GF-D8 (cell line): ENCODE data around the gene IPMK.
A peak's percentile ranks its signal among the peaks of the same experiment; 100 is the strongest.

Experiments used
- DNase-seq: peaks from one replicate; lab custom pipeline; 2025; lab: John Stamatoyannopoulos, UW

The IPMK gene

GRCh38 chr10:58267713-58268453 is at the start of gene IPMK:
Gene IPMK (minus strand): TSS chr10:58267894. CDS start chr10:58267611, 283 bp downstream.
- peak; percentile 85 for DNase-seq

- DNase-seq: no peak
These were observed 49.2 kb upstream of the IPMK start for GRCh38 chr10:58316874-58317273.

GRCh38 chr10:58311026-58311425 is 43.3 kb upstream of the IPMK start:
- DNase-seq: no peak

- DNase-seq: no peak
These were observed 40.0 kb upstream of the IPMK start for GRCh38 chr10:58307676-58308075.

- DNase-seq: no peak
These were observed 38.1 kb upstream of the IPMK start for GRCh38 chr10:58305821-58306220.

GRCh38 chr10:58304099-58304633 is 36.5 kb upstream of the IPMK start:
- DNase-seq: no peak

GRCh38 chr10:58302254-58302653 is 34.6 kb upstream of the IPMK start:
- DNase-seq: no peak

GRCh38 chr10:58300676-58301075 is 33.0 kb upstream of the IPMK start:
- DNase-seq: no peak

- peak; percentile 58 for DNase-seq
These were observed 31.9 kb upstream of the IPMK start for GRCh38 chr10:58299580-58299979.

- DNase-seq: no peak
These were observed 26.3 kb upstream of the IPMK start for GRCh38 chr10:58293989-58294388.

GRCh38 chr10:58291538-58292174 is 24.0 kb upstream of the IPMK start:
- DNase-seq: peak; percentile 51

- DNase-seq: peak; percentile 96
These were observed 14.9 kb upstream of the IPMK start for GRCh38 chr10:58282615-58283014.

GRCh38 chr10:58281092-58281752 is 13.5 kb upstream of the IPMK start:
- DNase-seq: no peak

- no peak for DNase-seq
These were observed 12.8 kb upstream of the IPMK start for GRCh38 chr10:58280477-58280876.

GRCh38 chr10:58278962-58279307 is 11.2 kb upstream of the IPMK start:
- DNase-seq: no peak

GRCh38 chr10:58278274-58278961 is 10.7 kb upstream of the IPMK start:
- DNase-seq: peak; percentile 36

- no peak for DNase-seq
These were observed 8.2 kb upstream of the IPMK start for GRCh38 chr10:58275908-58276307.

- DNase-seq: no peak
These were observed 7.6 kb upstream of the IPMK start for GRCh38 chr10:58275261-58275660.

- no peak for DNase-seq
These were observed 2.1 kb upstream of the IPMK start for GRCh38 chr10:58269782-58270290.

GRCh38 chr10:58268946-58269781 is 1.5 kb upstream of the IPMK start, which contains the start of gene CISD1:
Gene CISD1 (plus strand): TSS chr10:58269162. CDS start chr10:58269274, 112 bp downstream.
- peak; percentile 97 for DNase-seq

GRCh38 chr10:58268454-58268945 is 806 bp upstream of the IPMK start:
- DNase-seq: no peak
